ENCODE measurements around the gene SCD. TPM values are rescaled to one million over a fixed set of nuclear protein-coding genes. Genes with fewer than 3 reads are reported as not detected.
A peak's percentile ranks its signal among the peaks of the same experiment; 100 is the strongest.

Gene SCD
- total and polyA plus RNA-seq, 2 donors (not counting 1 experiment from before 2014, with no cell fraction given), result 0.89 to 5.1 TPM

- peak; percentile 97 for ATAC-seq (ENCODE audit: low read depth)
- H3K4me1 ChIP-seq (ENCODE audit: control insufficient read depth in 2 of 2, insufficient read depth in 2 of 2, low read length in 2 of 2), result peaks cover 32 to 52% of the 10 kb centered on the region in 2 donors
- WGBS (ENCODE audit: insufficient coverage), result under 1% methylated on average over 41 of the region's 45 CpGs
Measured at GRCh38 chr10:100373298-100374199, 26.5 kb downstream of the SCD start.

More at GRCh38 chr10:100373298-100374199, 26.5 kb downstream of the SCD start:
- H3K27me3 ChIP-seq (replicated peaks in 1 of 4; ENCODE audit: control extremely low read depth in 1 of 4, control insufficient read depth in 3 of 4, insufficient read depth in 4 of 4, low read length in 3 of 4), result peaks cover 0 to 2% (median 0%) of the 10 kb centered on the region in 4 experiments
- DNase-seq, result peak; percentile 87
- H3K79me2 ChIP-seq (ENCODE audit: control insufficient read depth, insufficient read depth, low read length), result no peaks in the 10 kb centered on the region
- Mint-ChIP-seq H3K27me3 (no peaks in the 10 kb centered on the region), H3K4me3 (no peak overlapping the region), H3K4me1 (peaks cover 26% of the 10 kb centered on the region), H3K27ac (no peak overlapping the region), H3K9me3 (ENCODE audit: insufficient read depth) (no peaks in the 10 kb centered on the region)
- ChIA-PET CTCF (interaction anchor here (0.7 to 2.4 kb wide), 6 partner anchors 35 to 157 kb away, joined by 3 to 13 read pairs (median 6); no protein-coding TSS in a partner anchor), POLR2A (interaction anchor here (0.7 to 1.2 kb wide), 2 partner anchors 26 to 92 kb away, joined by 3 to 20 read pairs; partner anchors contain the start of gene SCD)
- no peaks in the 10 kb centered on the region for H3K9me3 ChIP-seq (ENCODE audit: control extremely low read depth in 1 of 3, control insufficient read depth in 2 of 3, insufficient read depth in 1 of 3, low read length in 2 of 3)
- peak overlapping the region; percentile 72 for H3K4me2 ChIP-seq (replicated peaks; ENCODE audit: low read depth, low read length, poor library complexity, severe bottlenecking)
- peak overlapping the region; percentile 83 to 91 for H3K27ac ChIP-seq (ENCODE audit: low read length in 2 of 2)
- H3K4me3 ChIP-seq (ENCODE audit: control extremely low read depth in 1 of 5, extremely low read depth in 1 of 5, insufficient read depth in 1 of 5, low read depth in 2 of 5, low read length in 4 of 5), result peak overlapping the region; percentile 57 to 82 (median 81)
- H4K20me1 ChIP-seq (ENCODE audit: control insufficient read depth, insufficient read depth, low read length, poor library complexity, severe bottlenecking), result no peaks in the 10 kb centered on the region
- peak overlapping the region; percentile 64 for H3K9ac ChIP-seq (ENCODE audit: low read length)
- H2AFZ ChIP-seq (ENCODE audit: insufficient read depth, low read depth, low read length, poor library complexity, severe bottlenecking), result peak overlapping the region; percentile 82
- intact Hi-C loops (cut with micrococcal nuclease), result loop anchor here (1.0 to 5.0 kb wide), 3 partner anchors 26 to 109 kb away; partner anchors contain the start of gene SCD
- TF ChIP-seq CTCF (IDR thresholded peaks at IDR 0.05) (no peak), EZH2 (IDR thresholded peaks at IDR 0.05; ENCODE audit: borderline replicate concordance, insufficient read depth, low read depth, low read length, poor library complexity, severe bottlenecking) (no peak)
- H3K36me3 ChIP-seq (replicated peaks in 1 of 2; ENCODE audit: control extremely low read depth in 1 of 2, control insufficient read depth in 1 of 2, extremely low read depth in 1 of 2, insufficient read depth in 2 of 2, low read length in 1 of 2), result no peaks in the 10 kb centered on the region

All from B cell (primary cell).